Peyer's patch (tissue), 4 donors: Measurements from ENCODE around the gene KRTAP13-3. TPM values are rescaled to one million over a fixed set of nuclear protein-coding genes. Genes with fewer than 3 reads are reported as not detected.

Source experiments
- DNase-seq, 3 donors: peaks; one replicate each; pipeline ENCODE4 v3.0.0-alpha.2; 2017 to 2019
- H3K27ac ChIP-seq, 4 donors: fragments of 200-600 bp; sonication (generic); one replicate each; pipeline ENCODE4 v1.5.1; 2016 to 2019
- H3K27me3 ChIP-seq, 2 donors: fragments of 200-600 bp; sonication (generic); one replicate each; pipeline ENCODE4 v1.5.1; 2019
- H3K36me3 ChIP-seq, 3 donors: fragments of 200-600 bp; sonication (generic); one replicate each; pipeline ENCODE4 v1.5.1; 2016 to 2019
- H3K4me1 ChIP-seq, 4 donors: fragments of 200-600 bp; sonication (generic); one replicate each; pipeline ENCODE4 v1.5.1; 2016 to 2019
- H3K4me3 ChIP-seq, 4 donors: fragments of 200-600 bp; sonication (generic); 1 replicate in 3 of 4; 2 replicates in 1 of 4; pipeline ENCODE4 v1.5.1; 2016 to 2019; ENCODE audit warnings: mild to moderate bottlenecking in 1 of 4
- H3K9me3 ChIP-seq, 4 donors: fragments of 200-600 bp; sonication (generic); one replicate each; pipeline ENCODE4 v1.5.1; 2016 to 2019; ENCODE audit warnings: mild to moderate bottlenecking in 1 of 4
- POLR2A ChIP-seq, 2 donors: fragments of 450-650 bp; IDR thresholded peaks; one replicate each; pipeline ENCODE4 v1.5.1; 2017; ENCODE audit warnings: antibody characterized with exemption in 2 of 2, mild to moderate bottlenecking in 2 of 2, moderate library complexity in 2 of 2
- total RNA-seq, 4 donors: library from RNA; depleted of rRNA; stranded (reverse); fragments of >200 nt; gene quantifications; one replicate each; pipeline ENCODE4 v1.1.0, GENCODE V29; 2016
- TF ChIP-seq, protein P1 (sequence below), 6 experiments: fragments of 450-650 bp in 4 of 6; fragments of 200-600 bp in 2 of 6; sonication (generic) in 1 of 6; IDR thresholded peaks; one replicate each; pipeline ENCODE4 v1.5.1; 2017 to 2019; ENCODE audit warnings: antibody characterized with exemption in 6 of 6, mild to moderate bottlenecking in 3 of 6, moderate library complexity in 1 of 6

Gene KRTAP13-3
- total RNA-seq, 4 donors from 2014 or later, result not detected

GRCh38 chr21:30382201-30382600, 43.5 kb downstream of the KRTAP13-3 start:
- no peak overlapping the region for H3K27ac ChIP-seq
- no peaks in the 10 kb centered on the region for H3K36me3 ChIP-seq
- H3K27me3 ChIP-seq, result no peaks in the 10 kb centered on the region
- H3K4me1 ChIP-seq, result no peaks in the 10 kb centered on the region
- H3K9me3 ChIP-seq, result no peaks in the 10 kb centered on the region
- no peak overlapping the region for H3K4me3 ChIP-seq
- DNase-seq, result no peak
- TF ChIP-seq POLR2A (IDR thresholded peaks at IDR 0.05), result no peak
- TF ChIP-seq, protein P1, sequence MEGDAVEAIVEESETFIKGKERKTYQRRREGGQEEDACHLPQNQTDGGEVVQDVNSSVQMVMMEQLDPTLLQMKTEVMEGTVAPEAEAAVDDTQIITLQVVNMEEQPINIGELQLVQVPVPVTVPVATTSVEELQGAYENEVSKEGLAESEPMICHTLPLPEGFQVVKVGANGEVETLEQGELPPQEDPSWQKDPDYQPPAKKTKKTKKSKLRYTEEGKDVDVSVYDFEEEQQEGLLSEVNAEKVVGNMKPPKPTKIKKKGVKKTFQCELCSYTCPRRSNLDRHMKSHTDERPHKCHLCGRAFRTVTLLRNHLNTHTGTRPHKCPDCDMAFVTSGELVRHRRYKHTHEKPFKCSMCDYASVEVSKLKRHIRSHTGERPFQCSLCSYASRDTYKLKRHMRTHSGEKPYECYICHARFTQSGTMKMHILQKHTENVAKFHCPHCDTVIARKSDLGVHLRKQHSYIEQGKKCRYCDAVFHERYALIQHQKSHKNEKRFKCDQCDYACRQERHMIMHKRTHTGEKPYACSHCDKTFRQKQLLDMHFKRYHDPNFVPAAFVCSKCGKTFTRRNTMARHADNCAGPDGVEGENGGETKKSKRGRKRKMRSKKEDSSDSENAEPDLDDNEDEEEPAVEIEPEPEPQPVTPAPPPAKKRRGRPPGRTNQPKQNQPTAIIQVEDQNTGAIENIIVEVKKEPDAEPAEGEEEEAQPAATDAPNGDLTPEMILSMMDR (IDR thresholded peaks at IDR 0.05), result no peak

Other genes with a start within 250 kb of the KRTAP13-3 start
- 1 to 10 TPM in 3 of 4 donors, not detected in 1; 1.5 to 2.8 (median 1.6) TPM for gene CLDN8, start 209.8 kb downstream of the KRTAP13-3 start, total RNA-seq
- gene KRTAP24-1, start 143.0 kb downstream of the KRTAP13-3 start, total RNA-seq, result not detected
- gene KRTAP25-1, start 136.4 kb downstream of the KRTAP13-3 start, total RNA-seq, result not detected
- gene KRTAP26-1, start 105.6 kb downstream of the KRTAP13-3 start, total RNA-seq, result not detected
- not detected for gene KRTAP27-1, start 88.2 kb downstream of the KRTAP13-3 start, total RNA-seq
- gene KRTAP23-1, start 77.3 kb downstream of the KRTAP13-3 start, total RNA-seq, result not detected
- not detected for gene KRTAP13-2, start 53.7 kb downstream of the KRTAP13-3 start, total RNA-seq
- gene KRTAP13-1, start 29.9 kb downstream of the KRTAP13-3 start, total RNA-seq, result not detected
- gene KRTAP13-4, start 4.3 kb upstream of the KRTAP13-3 start, total RNA-seq, result not detected
- gene KRTAP15-1, start 14.3 kb upstream of the KRTAP13-3 start, total RNA-seq, result not detected
- gene KRTAP19-1, start 54.4 kb upstream of the KRTAP13-3 start, total RNA-seq, result not detected
- gene KRTAP19-2, start 61.5 kb upstream of the KRTAP13-3 start, total RNA-seq, result not detected
- gene KRTAP19-3, start 66.1 kb upstream of the KRTAP13-3 start, total RNA-seq, result not detected
- not detected for gene KRTAP19-4, start 71.2 kb upstream of the KRTAP13-3 start, total RNA-seq
- not detected for gene KRTAP19-5, start 76.2 kb upstream of the KRTAP13-3 start, total RNA-seq
- not detected for gene KRTAP19-6, start 115.9 kb upstream of the KRTAP13-3 start, total RNA-seq
- gene KRTAP19-7, start 135.4 kb upstream of the KRTAP13-3 start, total RNA-seq, result not detected
- not detected for gene KRTAP22-2, start 164.5 kb upstream of the KRTAP13-3 start, total RNA-seq
- not detected for gene KRTAP6-3, start 166.5 kb upstream of the KRTAP13-3 start, total RNA-seq
- not detected for gene KRTAP6-2, start 173.0 kb upstream of the KRTAP13-3 start, total RNA-seq
- not detected for gene KRTAP22-1, start 175.2 kb upstream of the KRTAP13-3 start, total RNA-seq
- not detected for gene KRTAP6-1, start 188.0 kb upstream of the KRTAP13-3 start, total RNA-seq
- gene KRTAP20-1, start 190.5 kb upstream of the KRTAP13-3 start, total RNA-seq, result not detected
- gene KRTAP20-4, start 194.7 kb upstream of the KRTAP13-3 start, total RNA-seq, result not detected
- gene KRTAP20-2, start 209.3 kb upstream of the KRTAP13-3 start, total RNA-seq, result not detected
- gene KRTAP20-3, start 216.9 kb upstream of the KRTAP13-3 start, total RNA-seq, result not detected